Astrocyte (in vitro differentiated cells and primary cell): ENCODE data around the gene CAMKMT. TPM values are rescaled to one million over a fixed set of nuclear protein-coding genes. Genes with fewer than 3 reads are reported as not detected.

Source experiments
- DNase-seq: peaks from one replicate; pipeline ENCODE4 v3.0.0-alpha.2; 2010; ENCODE audit warnings: low read depth
- FAIRE-seq: peaks from 2 replicates; lab custom pipeline; 2011; peaks lifted over from hg19 to GRCh38; lab: Jason Lieb, UNC
- H2AFZ ChIP-seq: 2 replicates; pipeline ENCODE4 v1.6.0; 2012; ENCODE audit warnings: low read depth, low read length, inconsistent platforms
- H3K27ac ChIP-seq: 2 replicates; pipeline ENCODE4 v1.5.1; 2011; ENCODE audit warnings: low read depth, low read length, inconsistent platforms
- H3K27me3 ChIP-seq: 2 replicates; pipeline ENCODE4 v1.6.0; 2011; ENCODE audit warnings: low read length, inconsistent platforms; ENCODE audit not compliant: insufficient read depth
- H3K36me3 ChIP-seq: 2 replicates; pipeline ENCODE4 v1.5.1; 2011; ENCODE audit warnings: low read length, inconsistent platforms; ENCODE audit not compliant: insufficient read depth
- H3K4me1 ChIP-seq: 2 replicates; pipeline ENCODE4 v1.5.1; 2011; ENCODE audit warnings: low read length, inconsistent platforms; ENCODE audit not compliant: insufficient read depth
- H3K4me2 ChIP-seq: 2 replicates; pipeline ENCODE4 v1.6.0; 2012; ENCODE audit warnings: low read length, inconsistent platforms
- H3K4me3 ChIP-seq: 2 replicates; pipeline ENCODE4 v1.5.1; 2011; ENCODE audit warnings: low read depth, mild to moderate bottlenecking, low read length, inconsistent platforms; ENCODE audit not compliant: insufficient read depth
- H3K79me2 ChIP-seq: 2 replicates; pipeline ENCODE4 v1.6.0; 2012; ENCODE audit warnings: mild to moderate bottlenecking, low read length, inconsistent platforms; ENCODE audit not compliant: insufficient read depth
- H3K9ac ChIP-seq: 2 replicates; pipeline ENCODE4 v1.6.0; 2012; ENCODE audit warnings: mild to moderate bottlenecking, low read length, inconsistent platforms
- H3K9me3 ChIP-seq: 2 replicates; pipeline ENCODE4 v1.5.1; 2012; ENCODE audit warnings: low read depth, mild to moderate bottlenecking, low read length, inconsistent platforms; ENCODE audit not compliant: insufficient read depth
- H4K20me1 ChIP-seq: 2 replicates; pipeline ENCODE4 v1.6.0; 2012; ENCODE audit warnings: low read length, inconsistent platforms; ENCODE audit not compliant: insufficient read depth
- H3K27ac Mint-ChIP-seq: one replicate; pipeline ENCODE4 v1.8.0; 2021; ENCODE audit warnings: mild to moderate bottlenecking, mixed read lengths; ENCODE audit not compliant: unreplicated experiment
- H3K27me3 Mint-ChIP-seq: one replicate; pipeline ENCODE4 v1.8.0; 2021; ENCODE audit warnings: low read depth, mixed read lengths; ENCODE audit not compliant: unreplicated experiment
- H3K36me3 Mint-ChIP-seq: one replicate; pipeline ENCODE4 v1.8.0; 2021; ENCODE audit warnings: low read depth, mixed read lengths; ENCODE audit not compliant: unreplicated experiment
- H3K4me1 Mint-ChIP-seq: one replicate; pipeline ENCODE4 v1.8.0; 2021; ENCODE audit warnings: low read depth, mixed read lengths; ENCODE audit not compliant: unreplicated experiment
- H3K4me3 Mint-ChIP-seq: one replicate; pipeline ENCODE4 v1.8.0; 2021; ENCODE audit warnings: mild to moderate bottlenecking, moderate library complexity, mixed read lengths; ENCODE audit not compliant: unreplicated experiment
- H3K9me3 Mint-ChIP-seq: one replicate; pipeline ENCODE4 v1.8.0; 2021; ENCODE audit warnings: mild to moderate bottlenecking, mixed read lengths; ENCODE audit not compliant: unreplicated experiment
- CTCF ChIP-seq: IDR thresholded peaks from 2 replicates; pipeline ENCODE4 v1.5.1; 2011; ENCODE audit warnings: low read depth, mild to moderate bottlenecking, inconsistent platforms, low read length, moderate library complexity; ENCODE audit not compliant: insufficient read depth
- EZH2 ChIP-seq: IDR thresholded peaks from 2 replicates; pipeline ENCODE4 v1.6.1; 2012; ENCODE audit warnings: mild to moderate bottlenecking, low read length, inconsistent platforms; ENCODE audit not compliant: insufficient read depth
- total RNA-seq: library from RNA; stranded (reverse); gene quantifications from 2 replicates; pipeline ENCODE4 v1.2.1, GENCODE V29; 2021

Gene CAMKMT
- total RNA-seq, 1 donor from 2014 or later, result 9.3 TPM

- no peaks in the 10 kb centered on the region for H3K4me1 ChIP-seq
- no peak overlapping the region for H3K9ac ChIP-seq
- H3K4me2 ChIP-seq, result no peak overlapping the region
- H2AFZ ChIP-seq, result no peak overlapping the region
- Mint-ChIP-seq H3K9me3 (no peaks in the 10 kb centered on the region), H3K27me3 (peaks cover 29% of the 10 kb centered on the region), H3K4me1 (peaks cover 13% of the 10 kb centered on the region), H3K36me3 (no peaks in the 10 kb centered on the region), H3K4me3 (no peak overlapping the region), H3K27ac (no peak overlapping the region)
- H4K20me1 ChIP-seq, result no peaks in the 10 kb centered on the region
- no peak for FAIRE-seq
- no peak for DNase-seq
- no peaks in the 10 kb centered on the region for H3K36me3 ChIP-seq
- peaks cover 52% of the 10 kb centered on the region for H3K27me3 ChIP-seq
- H3K27ac ChIP-seq, result no peak overlapping the region
- TF ChIP-seq CTCF, result no peak
- no peak for TF ChIP-seq EZH2
- H3K4me3 ChIP-seq, result no peak overlapping the region
- no peaks in the 10 kb centered on the region for H3K9me3 ChIP-seq
- no peaks in the 10 kb centered on the region for H3K79me2 ChIP-seq
Measured at GRCh38 chr2:44767691-44768090, 405.9 kb downstream of the CAMKMT start.

DNA sequence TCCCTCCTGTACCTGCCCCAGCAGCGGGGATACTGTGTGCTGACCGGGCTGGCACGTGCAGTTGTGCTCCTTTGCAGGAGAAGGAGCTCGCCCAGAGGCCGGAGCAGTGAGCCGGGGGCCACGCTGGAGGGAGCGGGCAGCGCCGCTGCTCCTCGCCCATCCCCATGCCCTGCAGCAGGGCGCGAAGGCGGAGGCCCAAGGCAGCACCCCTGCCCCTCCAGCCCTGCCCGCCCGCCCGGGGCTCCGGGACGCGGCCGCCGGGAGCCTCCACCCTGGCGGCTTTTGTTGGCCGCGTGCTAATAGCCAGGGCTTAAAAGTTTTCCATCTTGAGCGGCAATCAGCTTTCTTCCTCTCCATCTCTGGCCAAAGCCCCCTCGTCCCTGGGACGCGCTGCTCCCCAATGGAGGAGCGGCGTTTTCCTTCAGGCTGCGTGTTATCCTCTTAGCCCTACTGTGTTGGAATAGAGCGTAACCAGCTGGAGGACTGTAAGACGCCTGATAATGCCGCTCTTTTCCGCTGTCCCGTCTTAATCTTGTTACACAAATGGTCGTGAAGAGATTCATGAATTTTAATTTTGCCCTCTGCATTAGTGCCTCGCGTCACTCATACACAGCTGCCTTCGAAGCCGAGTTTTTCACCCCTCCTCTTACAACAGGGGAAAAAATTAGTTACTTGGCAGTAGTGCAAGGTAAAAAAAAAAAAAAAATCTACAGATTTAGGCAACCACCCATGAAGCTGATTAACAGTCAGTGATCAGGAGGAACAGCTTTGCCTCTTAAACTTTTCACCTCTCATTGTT, 406.9 kb downstream of the CAMKMT start:
- Histone ChIP-seq H3K4me1 (no peaks in the 10 kb centered on the region), H2AFZ (peak overlapping the region; percentile 36)
- FAIRE-seq, result no peak

More for the DNA sequence above, 406.9 kb downstream of the CAMKMT start:
- Mint-ChIP-seq H3K27me3 (peaks cover 29% of the 10 kb centered on the region), H3K4me1 (peaks cover 8% of the 10 kb centered on the region), H3K9me3 (no peaks in the 10 kb centered on the region), H3K27ac (no peak overlapping the region), H3K36me3 (no peaks in the 10 kb centered on the region), H3K4me3 (peak overlapping the region; percentile 61)
- no peaks in the 10 kb centered on the region for H3K36me3 ChIP-seq
- no peak overlapping the region for H3K9ac ChIP-seq
- no peak for TF ChIP-seq CTCF
- TF ChIP-seq EZH2, result peak; percentile 63
- no peaks in the 10 kb centered on the region for H4K20me1 ChIP-seq
- DNase-seq, result no peak
- H3K27ac ChIP-seq, result no peak overlapping the region
- H3K4me2 ChIP-seq, result peak overlapping the region; percentile 76
- no peaks in the 10 kb centered on the region for H3K79me2 ChIP-seq
- peaks cover 51% of the 10 kb centered on the region for H3K27me3 ChIP-seq
- H3K9me3 ChIP-seq, result no peaks in the 10 kb centered on the region
- H3K4me3 ChIP-seq, result peak overlapping the region; percentile 8
